Panc1 (cell line): ENCODE measurements around the gene STEAP1B.

Experiments
- CTCF ChIP-seq: fragments of 450-650 bp; IDR thresholded peaks from 2 replicates; pipeline ENCODE4 v1.5.1; 2017; ENCODE audit warnings: mild to moderate bottlenecking
- SIN3A ChIP-seq: IDR thresholded peaks from 2 replicates; pipeline ENCODE4 v1.6.1; 2012; ENCODE audit warnings: low read depth, mild to moderate bottlenecking, low read length, moderate library complexity, borderline replicate concordance; ENCODE audit not compliant: insufficient read depth

GRCh38 chr7:22469371-22470143 is 30.4 kb downstream of the STEAP1B start:
- TF ChIP-seq CTCF (no peak), SIN3A (no peak)
